GM23338 (cell line): ENCODE data around the gene FMNL1.
"Not testable (repeated sequence)": the region's sequence is repeated elsewhere in the genome, so short reads cannot be mapped to it uniquely, and the experiment has no call there.

Experiments
- POLR2AphosphoS5 ChIP-seq: IDR thresholded peaks from 2 replicates; pipeline ENCODE4 v1.6.1; 2016; ENCODE audit warnings: antibody characterized with exemption, low read depth
- REST ChIP-seq: IDR thresholded peaks from one replicate; pipeline ENCODE4 v1.6.1; 2018; ENCODE audit warnings: antibody characterized with exemption; ENCODE audit not compliant: unreplicated experiment

GRCh38 chr17:45253237-45253636 lies 31.6 kb downstream of the FMNL1 start:
- TF ChIP-seq REST, POLR2AphosphoS5: not testable (repeated sequence)
